KOPT-K1 (cell line): ENCODE data around the gene CRYZL1.

Source experiments
- H3K27ac ChIP-seq: fragments of 200-600 bp; sonication (generic); 2 replicates; pipeline ENCODE4 v1.5.1; 2016; ENCODE audit warnings: antibody characterized with exemption, mild to moderate bottlenecking, low read depth, low read length; ENCODE audit not compliant: poor library complexity, severe bottlenecking
- H3K36me3 ChIP-seq: fragments of 200-600 bp; sonication (generic); 2 replicates; pipeline ENCODE4 v1.5.1; 2017; ENCODE audit warnings: antibody characterized with exemption, mild to moderate bottlenecking, low read length, moderate library complexity; ENCODE audit not compliant: insufficient read depth
- H3K9me3 ChIP-seq: fragments of 200-600 bp; sonication (generic); 2 replicates; pipeline ENCODE4 v1.5.1; 2017; ENCODE audit warnings: antibody characterized with exemption, low read length, mild to moderate bottlenecking; ENCODE audit not compliant: insufficient read depth, poor library complexity, severe bottlenecking

CRYZL1 gene

GRCh38 chr21:33549848-33550771, 91.4 kb downstream of the CRYZL1 start:
- H3K9me3 ChIP-seq, result no peaks in the 10 kb centered on the region
- H3K27ac ChIP-seq, result no peak overlapping the region
- peaks cover 93% of the 10 kb centered on the region for H3K36me3 ChIP-seq

GRCh38 chr21:33546086-33546485, 95.5 kb downstream of the CRYZL1 start:
- no peak overlapping the region for H3K27ac ChIP-seq
- H3K9me3 ChIP-seq, result no peaks in the 10 kb centered on the region
- peaks cover 52% of the 10 kb centered on the region for H3K36me3 ChIP-seq

- Histone ChIP-seq H3K9me3 (no peaks in the 10 kb centered on the region), H3K27ac (peak overlapping the region; percentile 100), H3K36me3 (peaks cover 44% of the 10 kb centered on the region)
These were observed 96.9 kb downstream of the CRYZL1 start for GRCh38 chr21:33544451-33545195.

- no peaks in the 10 kb centered on the region for H3K9me3 ChIP-seq
- peaks cover 44% of the 10 kb centered on the region for H3K36me3 ChIP-seq
- H3K27ac ChIP-seq, result peak overlapping the region; percentile 100
These were observed 97.9 kb downstream of the CRYZL1 start for GRCh38 chr21:33543505-33544129.

GRCh38 chr21:33542640-33543504, 98.7 kb downstream of the CRYZL1 start, which contains the start of gene SON:
Gene SON (plus strand): TSS chr21:33543038. CDS start chr21:33543093, 55 bp downstream.
- H3K36me3 ChIP-seq, result peaks cover 44% of the 10 kb centered on the region
- no peaks in the 10 kb centered on the region for H3K9me3 ChIP-seq

GRCh38 chr21:33541756-33542639, 99.5 kb downstream of the CRYZL1 start, which contains the start of gene GART:
Gene GART (minus strand): TSS chr21:33542117. CDS start chr21:33539315, 2,802 bp downstream.
- Histone ChIP-seq H3K9me3 (no peaks in the 10 kb centered on the region), H3K36me3 (peaks cover 44% of the 10 kb centered on the region), H3K27ac (peak within 1 kb of the TSS; percentile 100)

More at GRCh38 chr21:33542640-33543504, 98.7 kb downstream of the CRYZL1 start, which contains the start of gene SON:
- peak within 1 kb of the TSS; percentile 100 for H3K27ac ChIP-seq

- no peaks in the 10 kb centered on the region for H3K9me3 ChIP-seq
- peaks cover 44% of the 10 kb centered on the region for H3K36me3 ChIP-seq
These were observed 100.3 kb downstream of the CRYZL1 start for GRCh38 chr21:33541105-33541711.

GRCh38 chr21:33540711-33541104, 100.8 kb downstream of the CRYZL1 start:
- Histone ChIP-seq H3K36me3 (peaks cover 45% of the 10 kb centered on the region), H3K27ac (no peak overlapping the region)

More at GRCh38 chr21:33541105-33541711, 100.3 kb downstream of the CRYZL1 start:
- peak overlapping the region; percentile 100 for H3K27ac ChIP-seq

GRCh38 chr21:33539616-33540015, 101.9 kb downstream of the CRYZL1 start:
- Histone ChIP-seq H3K36me3 (peaks cover 56% of the 10 kb centered on the region), H3K9me3 (no peaks in the 10 kb centered on the region), H3K27ac (no peak overlapping the region)

More at GRCh38 chr21:33540711-33541104, 100.8 kb downstream of the CRYZL1 start:
- no peaks in the 10 kb centered on the region for H3K9me3 ChIP-seq
